Stimulated activated CD4-positive, alpha-beta T cell treated with anti-CD3 and anti-CD28 coated beads, TNF-alpha, amount 100 ng/mL, for 24 hours (primary cell): Measurements from ENCODE around the gene CACUL1.
"Not testable (repeated sequence)": the region's sequence is repeated elsewhere in the genome, so short reads cannot be mapped to it uniquely, and the experiment has no call there.

Experiments
- DNase-seq, 3 experiments: peaks; one replicate each; pipeline ENCODE4 v3.0.0-alpha.2; 2020; ENCODE audit warnings: low read depth in 3 of 3

CACUL1 gene

GRCh38 chr10:118687472-118687871 lies 67.3 kb downstream of the CACUL1 start:
- DNase-seq: no peak

- no peak for DNase-seq
Observed at GRCh38 chr10:118682533-118682932, 72.2 kb downstream of the CACUL1 start.

DNA sequence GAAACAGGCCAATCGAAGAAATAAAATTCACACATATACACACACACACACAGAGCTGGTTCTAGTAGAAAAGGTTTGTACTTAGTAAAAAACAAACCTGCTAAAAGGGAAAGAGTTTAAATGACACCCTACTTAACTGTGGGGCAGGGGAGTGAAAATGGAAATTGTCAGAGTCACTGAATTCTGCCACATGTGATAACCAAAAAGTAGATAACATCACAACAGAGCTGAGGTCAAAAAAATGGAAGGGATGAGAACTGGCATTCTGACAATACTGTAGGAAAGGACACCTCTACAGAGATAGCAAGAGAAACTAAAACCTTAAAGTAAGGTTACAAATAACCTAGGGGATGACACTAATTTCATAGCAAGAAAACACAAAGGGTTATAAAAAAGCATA lies 74.6 kb downstream of the CACUL1 start:
- no peak for DNase-seq

DNA sequence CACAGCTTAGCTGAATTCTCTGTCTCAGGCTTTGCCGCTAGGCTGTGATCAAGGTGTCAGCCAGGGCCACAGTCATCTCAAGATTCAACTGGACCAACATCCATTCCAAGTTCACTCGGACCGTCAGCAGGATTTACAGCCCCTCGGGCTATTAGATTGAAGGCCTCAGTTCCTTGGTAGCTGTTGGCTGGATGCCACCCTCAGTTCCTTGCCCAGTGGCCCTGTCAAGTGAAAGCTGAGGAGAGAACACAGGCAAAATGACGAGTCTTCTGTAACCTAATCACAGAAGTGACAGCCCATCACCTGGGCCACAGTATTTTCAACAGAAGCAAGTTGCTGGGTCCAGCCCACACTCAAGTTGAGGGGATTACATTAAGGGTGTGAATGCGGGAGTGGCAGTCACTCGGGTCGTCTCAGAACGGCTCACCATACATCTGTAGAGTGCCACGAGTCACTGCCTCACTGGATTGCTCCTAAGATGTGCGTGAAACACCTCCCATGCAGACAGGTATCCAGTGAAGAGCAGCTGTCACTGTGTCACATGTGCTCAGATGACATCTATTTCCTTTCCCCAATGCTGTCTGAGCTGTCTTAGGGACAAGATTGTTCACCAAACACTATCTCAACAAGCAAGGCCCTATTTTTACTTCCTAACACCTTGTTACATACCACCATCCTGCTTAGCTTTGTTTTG lies 80.4 kb downstream of the CACUL1 start:
- no peak for DNase-seq

- no peak for DNase-seq
Observed at GRCh38 chr10:118672766-118673715, 81.7 kb downstream of the CACUL1 start.

DNA sequence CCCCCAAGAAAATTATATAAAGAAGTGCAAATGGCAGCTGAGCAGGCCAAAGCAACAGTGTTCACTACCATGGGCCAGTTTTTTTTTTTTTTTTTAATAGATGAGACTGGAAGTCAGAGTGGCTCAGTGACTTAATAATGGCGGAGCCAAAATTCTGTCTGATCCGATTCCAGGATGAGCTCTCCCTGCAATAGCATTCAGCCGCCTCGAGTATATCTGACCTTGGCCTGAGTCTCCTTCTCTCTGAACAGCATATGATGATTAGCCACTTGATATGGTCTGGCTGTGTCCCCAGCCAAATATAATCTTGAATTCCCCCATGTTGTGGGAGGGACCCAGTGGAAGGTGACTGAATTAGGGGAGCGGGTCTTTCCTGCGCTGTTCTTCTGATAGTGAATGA lies 82.6 kb downstream of the CACUL1 start:
- DNase-seq: no peak

GRCh38 chr10:118671221-118671620 lies 83.5 kb downstream of the CACUL1 start:
- DNase-seq: not testable (repeated sequence)

- DNase-seq: no peak
Observed at GRCh38 chr10:118670472-118671124, 84.2 kb downstream of the CACUL1 start.

DNA sequence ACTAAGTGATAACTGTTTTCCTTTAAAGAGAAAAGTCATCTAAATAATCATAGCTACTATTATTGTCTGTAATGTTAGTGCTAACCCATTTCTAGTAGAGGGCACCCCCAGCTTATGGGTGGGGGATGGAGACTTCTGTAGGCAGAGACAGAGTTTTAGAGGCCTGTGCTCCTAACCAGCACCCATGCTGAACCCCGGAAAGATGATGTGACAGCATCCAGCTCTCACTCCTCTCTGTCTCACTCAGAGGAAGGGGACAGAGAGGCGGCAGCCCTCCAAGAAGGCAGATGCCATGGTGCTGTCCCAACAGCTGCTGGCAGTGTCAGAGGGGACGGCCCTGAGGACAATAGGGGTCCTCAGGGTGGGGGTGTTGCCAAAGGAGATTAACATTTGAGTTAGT lies 84.9 kb downstream of the CACUL1 start:
- DNase-seq: no peak

- DNase-seq: no peak
Observed at GRCh38 chr10:118669020-118669791, 85.6 kb downstream of the CACUL1 start.

- no peak for DNase-seq
Observed at GRCh38 chr10:118668228-118668952, 86.4 kb downstream of the CACUL1 start.

DNA sequence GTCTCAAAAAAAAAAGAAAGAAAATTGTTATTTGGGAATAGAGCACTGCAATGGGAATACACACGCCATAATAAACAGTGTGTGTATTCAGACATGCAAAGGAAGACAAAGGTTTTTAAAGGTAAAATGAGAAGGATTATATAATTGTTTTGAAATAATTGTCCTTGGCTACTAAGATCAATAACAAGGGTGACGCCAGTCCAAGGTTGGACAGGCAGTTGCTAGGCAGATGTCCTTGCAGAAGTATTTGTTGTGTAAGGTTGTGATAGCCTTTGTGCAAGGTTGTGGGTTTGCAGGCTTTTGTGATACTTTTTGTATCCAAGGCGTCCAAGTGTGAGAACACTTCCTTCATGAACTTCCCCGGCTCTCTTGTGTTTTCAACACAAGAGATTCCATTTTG lies 87.0 kb downstream of the CACUL1 start:
- no peak for DNase-seq

GRCh38 chr10:118666350-118666749 lies 88.4 kb downstream of the CACUL1 start:
- DNase-seq: no peak

GRCh38 chr10:118664321-118664720 lies 90.4 kb downstream of the CACUL1 start:
- no peak for DNase-seq

GRCh38 chr10:118663176-118663575 lies 91.6 kb downstream of the CACUL1 start:
- DNase-seq: no peak

- no peak for DNase-seq
Observed at GRCh38 chr10:118662228-118663035, 92.3 kb downstream of the CACUL1 start.

- DNase-seq: no peak
Observed at GRCh38 chr10:118658762-118659161, 96.0 kb downstream of the CACUL1 start.

GRCh38 chr10:118658168-118658567 lies 96.6 kb downstream of the CACUL1 start:
- not testable (repeated sequence) for DNase-seq

DNA sequence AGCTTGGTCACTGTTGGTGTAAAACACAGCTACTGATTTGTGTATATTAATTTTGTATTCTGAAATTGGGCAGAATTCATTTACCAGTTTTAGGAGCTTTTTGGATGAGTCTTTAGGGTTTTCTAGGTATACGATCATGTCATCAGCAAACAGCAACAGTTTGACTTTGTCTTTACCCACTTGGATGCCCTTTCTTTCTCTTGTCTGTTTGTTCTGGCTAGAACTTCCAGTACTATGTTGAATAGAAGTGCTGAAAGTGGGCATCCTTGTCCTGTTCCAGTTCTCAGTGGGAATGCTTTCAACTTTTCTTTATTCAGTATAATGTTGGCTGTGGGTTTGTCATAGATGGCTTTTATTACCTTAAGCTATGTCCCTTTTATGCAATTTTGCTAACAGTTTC lies 109.5 kb downstream of the CACUL1 start:
- not testable (repeated sequence) for DNase-seq

DNA sequence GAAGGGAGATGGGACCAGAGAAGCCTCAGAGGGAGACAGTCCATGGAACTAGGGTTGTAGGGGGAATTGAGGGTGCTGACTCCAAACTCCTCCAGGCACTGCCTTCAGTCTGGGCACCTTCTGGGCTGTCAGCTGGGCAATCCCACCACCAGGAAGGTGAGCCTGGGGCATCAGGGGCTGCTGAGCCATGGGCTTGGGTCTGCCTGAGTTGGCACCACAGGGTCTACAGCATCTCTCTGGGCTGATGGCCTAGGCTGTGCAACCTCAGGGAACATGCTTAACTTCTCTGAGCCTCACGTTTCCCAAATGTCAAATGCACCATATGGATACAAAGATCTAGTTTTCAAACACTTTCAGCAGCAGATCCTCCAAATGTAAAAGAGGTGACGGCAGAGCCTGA lies 112.5 kb downstream of the CACUL1 start:
- DNase-seq: no peak
